ENCODE results near the gene RARB.

The RARB gene

DNA sequence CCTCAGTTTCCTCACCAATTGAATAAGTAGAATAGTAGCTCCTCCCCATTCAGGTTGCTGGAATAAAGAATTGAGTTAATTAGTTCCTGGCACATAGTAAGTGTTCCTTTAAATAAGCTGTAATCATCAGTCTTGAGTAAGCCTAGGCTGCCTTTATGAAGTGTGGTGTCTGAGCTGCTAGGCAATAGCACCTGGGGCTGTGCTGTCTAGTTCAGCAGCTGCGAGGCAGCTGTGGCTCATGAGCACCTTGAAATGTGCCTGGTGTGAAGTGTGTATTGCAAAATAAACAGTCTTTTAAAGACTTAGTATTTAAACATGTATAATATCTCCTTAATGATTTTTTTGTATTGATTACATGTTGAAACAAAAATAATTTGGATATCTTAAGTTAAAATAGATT lies 159.0 kb downstream of the RARB start:
- DNase-seq (ENCODE audit: low read depth) = no peak
- H3K4me3 ChIP-seq (ENCODE audit: control insufficient read depth, low read depth, low read length) = no peak overlapping the region
- TF ChIP-seq, protein P1, sequence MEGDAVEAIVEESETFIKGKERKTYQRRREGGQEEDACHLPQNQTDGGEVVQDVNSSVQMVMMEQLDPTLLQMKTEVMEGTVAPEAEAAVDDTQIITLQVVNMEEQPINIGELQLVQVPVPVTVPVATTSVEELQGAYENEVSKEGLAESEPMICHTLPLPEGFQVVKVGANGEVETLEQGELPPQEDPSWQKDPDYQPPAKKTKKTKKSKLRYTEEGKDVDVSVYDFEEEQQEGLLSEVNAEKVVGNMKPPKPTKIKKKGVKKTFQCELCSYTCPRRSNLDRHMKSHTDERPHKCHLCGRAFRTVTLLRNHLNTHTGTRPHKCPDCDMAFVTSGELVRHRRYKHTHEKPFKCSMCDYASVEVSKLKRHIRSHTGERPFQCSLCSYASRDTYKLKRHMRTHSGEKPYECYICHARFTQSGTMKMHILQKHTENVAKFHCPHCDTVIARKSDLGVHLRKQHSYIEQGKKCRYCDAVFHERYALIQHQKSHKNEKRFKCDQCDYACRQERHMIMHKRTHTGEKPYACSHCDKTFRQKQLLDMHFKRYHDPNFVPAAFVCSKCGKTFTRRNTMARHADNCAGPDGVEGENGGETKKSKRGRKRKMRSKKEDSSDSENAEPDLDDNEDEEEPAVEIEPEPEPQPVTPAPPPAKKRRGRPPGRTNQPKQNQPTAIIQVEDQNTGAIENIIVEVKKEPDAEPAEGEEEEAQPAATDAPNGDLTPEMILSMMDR (IDR thresholded peaks at IDR 0.05; ENCODE audit: control insufficient read depth, insufficient read depth, low read depth, low read length, missing control alignments) = no peak

GRCh38 chr3:25587526-25587925 lies 159.5 kb downstream of the RARB start:
- no peak for DNase-seq (ENCODE audit: low read depth)
- TF ChIP-seq, protein P1 (IDR thresholded peaks at IDR 0.05; ENCODE audit: control insufficient read depth, insufficient read depth, low read depth, low read length, missing control alignments) = no peak
- H3K4me3 ChIP-seq (ENCODE audit: control insufficient read depth, low read depth, low read length) = no peak overlapping the region

DNA sequence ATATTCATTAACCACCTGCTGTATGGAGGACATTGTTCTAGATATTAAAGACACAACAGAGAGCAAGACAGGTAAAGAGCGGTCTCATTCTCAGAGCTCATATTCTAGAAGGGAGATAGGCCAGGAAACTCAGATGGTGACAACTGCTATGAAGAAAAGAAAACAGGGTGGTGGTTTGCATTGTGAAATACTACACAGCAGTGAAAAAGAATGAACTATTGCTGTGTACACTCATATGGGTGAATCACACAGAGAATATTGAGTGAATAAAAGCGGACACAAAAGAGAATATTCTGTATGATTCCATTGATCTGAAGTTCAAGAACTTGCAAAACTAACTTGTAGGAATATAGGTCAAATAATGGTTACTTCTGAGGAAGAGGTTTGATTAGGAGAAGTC lies 159.9 kb downstream of the RARB start:
- DNase-seq (ENCODE audit: low read depth) = no peak
- TF ChIP-seq, protein P1 (IDR thresholded peaks at IDR 0.05; ENCODE audit: control insufficient read depth, insufficient read depth, low read depth, low read length, missing control alignments) = no peak
- no peak overlapping the region for H3K4me3 ChIP-seq (ENCODE audit: control insufficient read depth, low read depth, low read length)

DNA sequence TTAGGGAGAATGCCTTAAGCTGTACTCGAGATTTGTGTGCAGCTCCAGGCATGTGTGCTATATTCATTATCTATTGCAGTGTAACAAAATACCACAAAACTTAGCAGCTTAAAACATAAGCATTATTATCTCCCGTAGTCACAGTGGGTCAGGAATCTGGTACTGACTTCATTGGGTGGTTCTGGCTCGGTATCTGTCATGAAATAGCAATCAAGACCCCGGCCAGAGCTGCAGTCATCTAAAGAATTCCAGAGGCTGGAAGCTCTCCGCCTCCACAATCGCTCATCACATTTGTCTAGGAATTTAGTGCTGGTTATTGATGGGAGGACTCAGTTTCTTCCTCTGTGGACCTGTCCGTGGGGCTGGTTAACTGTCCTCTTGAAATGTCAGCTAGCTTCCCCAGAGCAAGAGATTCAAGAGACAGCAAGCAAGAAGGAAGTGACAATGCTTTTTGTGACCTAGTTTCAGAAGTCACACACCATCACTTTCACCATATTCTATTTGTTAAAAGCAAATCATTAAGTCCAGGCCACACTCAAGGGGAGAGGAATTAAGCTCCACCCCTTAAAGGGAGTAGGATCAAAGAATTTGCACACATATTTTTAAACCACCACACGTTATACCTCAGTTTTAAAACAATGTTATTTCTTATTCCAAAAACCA lies 160.5 kb downstream of the RARB start:
- no peak overlapping the region for H3K4me3 ChIP-seq (ENCODE audit: control insufficient read depth, low read depth, low read length)
- DNase-seq (ENCODE audit: low read depth) = no peak
- TF ChIP-seq, protein P1 (IDR thresholded peaks at IDR 0.05; ENCODE audit: control insufficient read depth, insufficient read depth, low read depth, low read length, missing control alignments) = no peak

DNA sequence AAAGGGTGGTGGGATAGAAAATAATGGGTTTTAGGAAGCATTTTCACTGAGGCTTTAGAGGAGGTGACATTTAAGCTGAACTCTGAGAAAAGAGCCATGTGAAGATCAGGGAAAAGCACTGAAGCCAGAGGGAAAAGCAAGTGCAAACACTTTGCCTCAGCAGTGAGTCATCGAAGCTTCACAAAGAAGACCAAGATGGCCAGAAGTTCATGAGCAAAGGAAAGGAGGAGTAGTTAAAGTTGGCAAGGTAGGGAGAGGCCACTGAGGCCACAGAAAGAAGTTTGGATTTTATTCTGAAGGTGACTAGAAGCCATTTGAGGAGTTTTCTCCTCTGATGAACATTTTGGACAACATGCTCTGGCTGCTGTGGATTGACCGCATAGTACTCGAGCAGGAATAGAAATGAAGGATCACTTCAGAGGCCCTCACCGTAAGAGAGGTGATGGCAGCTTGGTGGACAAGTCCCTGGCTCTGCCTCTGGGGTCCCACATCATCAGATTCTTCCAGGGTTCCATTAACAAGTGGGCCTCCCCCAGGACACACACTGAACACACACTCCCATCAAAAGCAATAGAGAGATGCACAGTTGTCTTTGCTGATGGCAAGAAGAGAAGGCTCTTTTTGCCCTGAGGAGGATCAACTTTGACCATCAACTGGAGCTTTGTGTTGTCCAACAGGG lies 161.2 kb downstream of the RARB start:
- no peak for DNase-seq (ENCODE audit: low read depth)
- no peak overlapping the region for H3K4me3 ChIP-seq (ENCODE audit: control insufficient read depth, low read depth, low read length)
- TF ChIP-seq, protein P1 (IDR thresholded peaks at IDR 0.05; ENCODE audit: control insufficient read depth, insufficient read depth, low read depth, low read length, missing control alignments) = no peak

GRCh38 chr3:25589783-25590258 lies 161.8 kb downstream of the RARB start:
- no peak overlapping the region for H3K4me3 ChIP-seq (ENCODE audit: control insufficient read depth, low read depth, low read length)
- TF ChIP-seq, protein P1 (IDR thresholded peaks at IDR 0.05; ENCODE audit: control insufficient read depth, insufficient read depth, low read depth, low read length, missing control alignments) = no peak
- no peak for DNase-seq (ENCODE audit: low read depth)
